Activated CD4-positive, alpha-beta memory T cell treated with anti-CD3 and anti-CD28 coated beads for 36 hours (primary cell): ENCODE results near the gene ATP11C. TPM values are rescaled to one million over a fixed set of nuclear protein-coding genes. Genes with fewer than 3 reads are reported as not detected.

Experiments used
- CTCF ChIA-PET: fragments of 350-600 bp; sonication (Branson Sonifier 250); formaldehyde crosslinking; loops from one replicate; lab custom pipeline; 2021; ENCODE audit warnings: antibody characterized with exemption, inconsistent platforms; lab: Charles Lee
- POLR2A ChIA-PET: fragments of 350-600 bp; sonication (Branson Sonifier 250); formaldehyde crosslinking; loops from one replicate; lab custom pipeline; 2021; ENCODE audit warnings: antibody characterized with exemption; lab: Charles Lee
- DNase-seq: peaks from one replicate; pipeline ENCODE4 v3.0.0-alpha.2; 2020
- H3K27ac Mint-ChIP-seq: one replicate; pipeline ENCODE4 v1.8.0; 2021; ENCODE audit warnings: mixed read lengths
- H3K27me3 Mint-ChIP-seq: one replicate; pipeline ENCODE4 v1.8.0; 2021; ENCODE audit warnings: mixed read lengths
- H3K36me3 Mint-ChIP-seq: one replicate; pipeline ENCODE4 v1.8.0; 2021; ENCODE audit warnings: mixed read lengths
- H3K4me1 Mint-ChIP-seq: one replicate; pipeline ENCODE4 v1.8.0; 2021; ENCODE audit warnings: low read depth, mixed read lengths
- H3K4me3 Mint-ChIP-seq: one replicate; pipeline ENCODE4 v1.8.0; 2021; ENCODE audit warnings: mild to moderate bottlenecking, mixed read lengths
- H3K9me3 Mint-ChIP-seq: one replicate; pipeline ENCODE4 v1.8.0; 2021; ENCODE audit warnings: mixed read lengths
- intact Hi-C: fragments of 100-400 bp; cut with micrococcal nuclease; formaldehyde crosslinking; loops from one replicate; pipeline ENCODE4 v1.15.1; 2023
- total RNA-seq, 2 experiments: library from RNA; stranded (reverse); gene quantifications; one replicate each; pipeline ENCODE4 v1.2.3, GENCODE V29; 2021

ATP11C gene
- total RNA-seq, 2 experiments from 2014 or later, result 10.9 to 11.5 TPM

DNA sequence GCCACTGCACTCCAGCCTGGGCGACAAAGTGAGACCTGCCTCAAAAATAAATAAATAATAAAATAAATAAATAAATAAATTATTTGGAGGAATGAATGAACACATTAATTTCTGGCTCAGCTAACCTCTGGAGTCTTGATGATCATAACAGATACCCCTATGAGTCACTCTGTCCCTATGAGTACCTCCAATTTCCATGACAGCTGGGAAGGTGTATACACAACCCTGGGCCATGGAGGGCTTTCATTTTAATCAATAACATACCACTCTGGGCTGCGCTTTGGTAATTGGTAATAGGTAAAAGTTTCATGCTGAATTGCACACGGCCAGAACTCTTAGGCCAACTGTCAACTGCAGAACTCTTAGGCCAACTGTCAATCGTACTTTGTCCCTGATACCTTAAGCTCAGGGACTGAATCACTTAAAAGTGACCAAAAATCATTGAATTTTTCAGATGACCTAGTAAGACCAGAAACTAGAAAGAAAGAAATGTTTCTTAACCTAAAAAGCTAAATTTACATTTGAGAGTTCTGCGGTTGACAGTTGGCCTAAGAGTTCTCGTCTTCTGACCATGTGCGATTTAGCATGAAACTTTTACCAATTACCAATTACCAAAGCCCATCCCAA is 112.4 kb downstream of the ATP11C start:
- H3K9me3 Mint-ChIP-seq, result no peaks in the 10 kb centered on the region
- ChIA-PET CTCF (no interaction called here), POLR2A (no interaction called here)
- H3K4me1 Mint-ChIP-seq, result peaks cover 27% of the 10 kb centered on the region
- H3K27ac Mint-ChIP-seq, result no peak overlapping the region
- intact Hi-C loops, result no loop called here
- H3K27me3 Mint-ChIP-seq, result no peaks in the 10 kb centered on the region
- peaks cover 9% of the 10 kb centered on the region for H3K36me3 Mint-ChIP-seq
- no peak overlapping the region for H3K4me3 Mint-ChIP-seq
- DNase-seq, result no peak

DNA sequence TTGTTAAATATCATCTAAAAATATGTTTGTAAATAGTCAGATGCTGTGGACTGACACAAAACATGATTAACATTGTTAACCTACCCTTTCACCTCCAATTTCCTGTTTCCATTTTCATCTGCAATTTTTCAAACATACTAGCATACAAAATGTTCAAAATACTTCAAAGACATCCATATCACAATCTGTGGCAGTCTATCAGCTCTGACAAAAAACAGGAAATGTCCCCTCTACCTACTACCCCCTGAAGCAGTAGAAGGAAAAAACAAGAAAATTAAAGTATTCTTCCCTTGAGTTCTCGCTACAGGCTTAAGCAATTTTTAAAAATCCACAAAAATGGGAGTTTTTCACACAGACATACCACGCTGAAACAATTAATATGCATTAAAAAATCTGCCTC is 116.6 kb downstream of the ATP11C start:
- Mint-ChIP-seq H3K27me3 (no peaks in the 10 kb centered on the region), H3K9me3 (no peaks in the 10 kb centered on the region), H3K27ac (peak overlapping the region; percentile 38), H3K36me3 (peaks cover 13% of the 10 kb centered on the region), H3K4me3 (no peak overlapping the region), H3K4me1 (peaks cover 27% of the 10 kb centered on the region)
- ChIA-PET CTCF (no interaction called here), POLR2A (no interaction called here)
- no peak for DNase-seq
- intact Hi-C loops, result no loop called here

DNA sequence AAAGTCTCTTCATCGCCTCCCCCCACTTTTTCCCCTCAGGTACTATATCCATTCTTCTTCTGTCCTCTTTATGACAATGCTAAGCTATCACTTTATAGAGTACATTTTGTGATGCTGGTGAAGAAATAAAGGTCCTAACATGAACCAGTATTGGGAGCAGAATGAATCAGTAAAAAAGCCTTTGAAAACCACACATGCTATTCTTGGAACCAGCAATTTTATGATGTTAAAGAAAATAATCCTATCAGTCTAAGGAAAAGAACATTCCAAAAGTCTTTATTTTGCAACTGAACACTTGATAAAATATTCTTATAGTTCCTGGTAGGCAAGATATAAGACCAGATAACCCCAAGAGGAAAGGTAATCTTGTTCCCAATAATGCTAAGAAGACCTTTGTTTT is 117.1 kb downstream of the ATP11C start:
- DNase-seq, result no peak
- ChIA-PET CTCF (no interaction called here), POLR2A (no interaction called here)
- intact Hi-C loops, result no loop called here
- Mint-ChIP-seq H3K27me3 (no peaks in the 10 kb centered on the region), H3K9me3 (no peaks in the 10 kb centered on the region), H3K4me1 (peaks cover 27% of the 10 kb centered on the region), H3K4me3 (no peak overlapping the region), H3K27ac (no peak overlapping the region), H3K36me3 (peaks cover 13% of the 10 kb centered on the region)

DNA sequence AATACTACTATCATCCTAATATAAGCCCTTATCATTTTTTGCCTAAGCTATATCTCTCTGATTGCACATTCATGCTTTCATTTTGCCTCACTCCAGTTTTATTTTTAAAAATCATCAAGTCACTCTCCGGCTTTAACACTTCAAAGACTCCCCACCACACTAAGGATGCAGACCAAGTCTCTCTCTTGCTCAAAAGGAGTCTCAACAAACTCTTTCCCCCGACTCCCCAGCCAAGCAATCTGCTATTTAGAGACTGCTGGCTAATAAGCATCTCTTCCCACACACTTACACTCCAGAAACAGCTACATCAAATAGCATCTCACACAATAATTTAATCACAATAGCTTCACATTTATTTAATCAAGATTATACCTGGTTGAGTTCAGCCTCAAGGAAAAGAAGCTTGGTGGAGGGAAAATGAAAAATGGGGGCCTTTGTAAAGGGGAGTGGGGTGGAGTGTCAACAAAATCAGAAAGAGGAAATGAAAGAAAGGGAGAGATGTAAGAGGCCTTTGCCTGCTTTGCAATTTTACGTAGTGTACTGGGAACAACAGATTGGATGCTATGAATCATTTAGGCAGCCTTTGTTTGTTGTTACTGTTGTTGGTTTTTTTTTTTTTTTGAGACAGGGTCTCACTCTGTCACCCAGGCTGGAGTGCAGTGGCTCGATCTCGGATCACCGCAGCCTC is 120.8 kb downstream of the ATP11C start:
- DNase-seq, result no peak
- H3K27ac Mint-ChIP-seq, result no peak overlapping the region
- intact Hi-C loops, result no loop called here
- peaks cover 19% of the 10 kb centered on the region for H3K36me3 Mint-ChIP-seq
- H3K4me1 Mint-ChIP-seq, result peaks cover 12% of the 10 kb centered on the region
- no peaks in the 10 kb centered on the region for H3K9me3 Mint-ChIP-seq
- POLR2A ChIA-PET, result no interaction called here
- no peaks in the 10 kb centered on the region for H3K27me3 Mint-ChIP-seq
- no peak overlapping the region for H3K4me3 Mint-ChIP-seq
- CTCF ChIA-PET, result interaction anchor here (0.8 kb wide), 1 partner anchor 10 kb away, joined by 3 read pairs; no protein-coding TSS in a partner anchor

DNA sequence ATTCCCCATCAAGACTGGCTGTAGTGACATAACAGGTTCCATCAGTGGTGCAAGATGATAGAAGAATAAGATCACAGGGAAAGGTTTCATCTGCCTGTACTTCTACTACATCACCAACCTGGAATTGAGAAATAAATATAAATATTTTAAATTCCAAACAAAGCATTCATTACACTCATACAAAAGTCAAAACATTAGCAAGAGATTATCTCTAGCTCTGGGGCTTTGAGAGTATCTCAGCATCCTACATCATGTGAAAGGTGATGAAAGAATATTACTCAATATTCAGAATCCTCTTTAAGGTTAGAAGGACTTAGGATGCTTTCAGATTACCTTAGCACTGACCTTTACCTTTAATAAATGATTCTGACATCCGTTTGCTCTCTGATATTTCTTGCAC is 128.4 kb downstream of the ATP11C start:
- Mint-ChIP-seq H3K4me3 (no peak overlapping the region), H3K4me1 (no peaks in the 10 kb centered on the region), H3K27me3 (no peaks in the 10 kb centered on the region), H3K27ac (no peak overlapping the region), H3K36me3 (peaks cover 22% of the 10 kb centered on the region), H3K9me3 (no peaks in the 10 kb centered on the region)
- no peak for DNase-seq
- CTCF ChIA-PET, result no interaction called here
- intact Hi-C loops, result no loop called here
- POLR2A ChIA-PET, result no interaction called here

DNA sequence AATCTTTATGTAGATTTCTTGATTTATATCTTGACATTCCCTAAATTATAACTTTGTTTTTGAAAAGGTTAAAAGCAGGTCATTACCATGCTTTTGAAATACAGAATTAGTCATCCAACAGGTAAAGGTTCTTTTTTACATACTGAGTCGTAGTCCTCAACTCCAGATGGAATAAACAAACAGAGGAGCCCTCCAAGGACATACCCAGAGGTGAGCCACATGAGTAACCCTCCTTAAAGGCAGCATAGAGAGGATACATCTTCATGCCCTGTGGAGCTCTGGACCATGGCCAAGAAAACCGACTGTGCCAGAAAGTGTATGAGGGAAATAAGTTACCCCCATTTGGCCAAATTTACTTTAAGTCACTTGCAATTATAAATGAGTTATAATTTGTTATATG is 129.6 kb downstream of the ATP11C start:
- H3K4me3 Mint-ChIP-seq, result no peak overlapping the region
- H3K27me3 Mint-ChIP-seq, result no peaks in the 10 kb centered on the region
- CTCF ChIA-PET, result no interaction called here
- intact Hi-C loops, result no loop called here
- POLR2A ChIA-PET, result no interaction called here
- H3K36me3 Mint-ChIP-seq, result peaks cover 18% of the 10 kb centered on the region
- DNase-seq, result no peak
- no peaks in the 10 kb centered on the region for H3K4me1 Mint-ChIP-seq
- H3K9me3 Mint-ChIP-seq, result no peaks in the 10 kb centered on the region
- no peak overlapping the region for H3K27ac Mint-ChIP-seq

DNA sequence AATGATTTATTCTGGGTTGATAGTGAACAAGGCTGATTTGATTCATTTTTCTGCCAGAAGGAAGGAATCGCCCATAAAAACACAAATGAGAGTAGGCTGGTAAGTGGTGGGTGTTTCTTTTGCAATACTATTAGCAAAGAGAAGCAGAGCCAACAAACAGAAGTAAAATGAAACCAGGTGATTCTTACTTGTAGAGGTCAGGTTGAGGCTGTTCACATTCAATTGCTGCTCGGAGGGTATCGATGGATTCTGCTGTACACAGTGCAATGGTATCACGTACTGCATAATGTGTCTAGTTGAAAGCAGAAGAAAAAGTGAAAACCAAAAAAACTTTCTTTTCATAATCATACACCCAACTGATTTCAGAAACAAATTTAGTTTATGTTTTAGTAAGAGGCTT is 130.8 kb downstream of the ATP11C start:
- H3K36me3 Mint-ChIP-seq, result peaks cover 11% of the 10 kb centered on the region
- POLR2A ChIA-PET, result no interaction called here
- no peak overlapping the region for H3K4me3 Mint-ChIP-seq
- H3K27ac Mint-ChIP-seq, result no peak overlapping the region
- no peak for DNase-seq
- CTCF ChIA-PET, result no interaction called here
- no peaks in the 10 kb centered on the region for H3K9me3 Mint-ChIP-seq
- intact Hi-C loops, result no loop called here
- H3K4me1 Mint-ChIP-seq, result no peaks in the 10 kb centered on the region
- H3K27me3 Mint-ChIP-seq, result no peaks in the 10 kb centered on the region

DNA sequence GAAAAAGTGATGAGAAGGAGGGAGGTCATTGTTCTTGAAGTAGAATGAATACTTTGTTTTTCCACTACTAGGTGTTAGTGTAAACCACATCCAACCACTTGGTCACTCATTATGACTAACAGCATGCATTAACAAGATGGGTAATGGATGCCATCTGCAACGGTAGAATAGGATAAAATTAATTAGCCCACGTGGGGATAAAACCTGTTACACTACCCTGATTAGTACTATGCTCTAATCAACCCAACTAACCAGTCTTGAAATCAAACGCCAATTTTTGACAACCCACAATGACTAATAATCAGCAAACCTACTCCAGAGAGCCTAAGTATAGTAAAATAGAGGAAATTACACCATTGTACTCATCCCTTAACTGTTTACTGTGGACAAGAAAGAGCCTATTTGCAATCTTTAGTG is 131.4 kb downstream of the ATP11C start:
- ChIA-PET POLR2A (no interaction called here), CTCF (no interaction called here)
- no peak overlapping the region for H3K4me3 Mint-ChIP-seq
- H3K36me3 Mint-ChIP-seq, result peaks cover 11% of the 10 kb centered on the region
- intact Hi-C loops, result no loop called here
- DNase-seq, result no peak
- no peak overlapping the region for H3K27ac Mint-ChIP-seq
- no peaks in the 10 kb centered on the region for H3K4me1 Mint-ChIP-seq
- no peaks in the 10 kb centered on the region for H3K27me3 Mint-ChIP-seq
- H3K9me3 Mint-ChIP-seq, result no peaks in the 10 kb centered on the region

DNA sequence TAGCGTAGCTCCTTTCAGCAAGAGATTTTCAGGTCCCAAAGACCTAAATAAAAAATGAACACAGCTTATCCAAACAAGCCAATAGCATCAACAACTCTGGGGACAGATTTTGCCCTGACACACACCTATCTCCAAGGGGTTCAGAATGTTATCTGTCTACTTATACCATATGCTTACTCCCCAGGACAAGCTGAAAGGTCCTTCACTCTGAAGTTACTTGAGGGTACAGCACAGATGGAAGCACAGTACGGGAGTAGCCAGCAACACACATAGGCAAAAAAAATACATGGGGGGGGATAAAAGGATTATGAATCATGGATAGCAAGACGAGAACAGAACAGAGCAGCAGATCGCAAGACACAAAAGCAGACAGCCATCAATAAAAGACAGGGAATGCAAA is 134.2 kb downstream of the ATP11C start:
- no peaks in the 10 kb centered on the region for H3K9me3 Mint-ChIP-seq
- H3K27ac Mint-ChIP-seq, result no peak overlapping the region
- no peak for DNase-seq
- H3K4me1 Mint-ChIP-seq, result peaks cover 3% of the 10 kb centered on the region
- no peak overlapping the region for H3K4me3 Mint-ChIP-seq
- ChIA-PET POLR2A (no interaction called here), CTCF (no interaction called here)
- no peaks in the 10 kb centered on the region for H3K27me3 Mint-ChIP-seq
- intact Hi-C loops, result no loop called here
- peaks cover 21% of the 10 kb centered on the region for H3K36me3 Mint-ChIP-seq

DNA sequence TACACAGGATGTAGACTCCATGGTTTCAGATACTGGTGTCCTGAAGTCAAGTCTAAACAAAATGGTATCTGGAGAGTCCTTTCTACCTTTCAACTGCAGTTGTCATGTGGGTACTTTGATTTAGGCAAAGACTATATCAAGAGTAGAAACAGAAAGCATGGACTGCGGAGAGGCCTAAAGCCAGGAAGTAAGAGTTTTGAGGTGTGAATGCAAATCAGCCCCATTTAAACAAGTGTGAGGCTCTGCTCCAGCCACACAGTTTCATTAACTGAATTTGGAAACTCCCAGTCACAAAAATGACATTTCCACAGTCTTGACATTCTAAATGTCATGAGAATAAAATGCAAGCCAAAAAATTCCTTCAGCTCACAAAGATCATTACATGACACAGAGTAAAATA is 137.7 kb downstream of the ATP11C start:
- peaks cover 3% of the 10 kb centered on the region for H3K4me1 Mint-ChIP-seq
- H3K9me3 Mint-ChIP-seq, result no peaks in the 10 kb centered on the region
- H3K4me3 Mint-ChIP-seq, result no peak overlapping the region
- CTCF ChIA-PET, result no interaction called here
- POLR2A ChIA-PET, result no interaction called here
- no peak for DNase-seq
- no peak overlapping the region for H3K27ac Mint-ChIP-seq
- intact Hi-C loops, result no loop called here
- no peaks in the 10 kb centered on the region for H3K27me3 Mint-ChIP-seq
- H3K36me3 Mint-ChIP-seq, result peaks cover 12% of the 10 kb centered on the region

DNA sequence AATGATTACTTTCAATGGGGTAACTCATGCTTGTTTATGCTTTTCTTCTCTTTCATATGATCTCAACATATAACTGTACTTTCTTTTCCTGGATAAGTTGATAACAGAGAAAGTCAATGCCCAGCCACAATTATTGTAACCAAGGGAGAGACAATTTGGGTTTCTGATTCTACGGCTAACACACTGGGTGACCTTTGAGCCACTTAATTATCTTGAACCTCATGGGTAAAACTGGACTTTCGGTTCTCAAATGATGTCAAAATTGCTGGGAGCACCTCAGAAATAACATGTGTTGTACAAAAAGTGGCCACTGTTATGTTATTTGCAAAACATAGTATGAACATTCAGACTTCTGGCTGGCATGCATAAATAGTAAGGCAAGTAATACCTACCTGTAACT is 145.3 kb downstream of the ATP11C start:
- Mint-ChIP-seq H3K27ac (no peak overlapping the region), H3K36me3 (peaks cover 13% of the 10 kb centered on the region), H3K4me3 (no peak overlapping the region), H3K4me1 (no peaks in the 10 kb centered on the region), H3K27me3 (no peaks in the 10 kb centered on the region), H3K9me3 (no peaks in the 10 kb centered on the region)
- ChIA-PET CTCF (no interaction called here), POLR2A (no interaction called here)
- DNase-seq, result no peak
- intact Hi-C loops, result no loop called here

DNA sequence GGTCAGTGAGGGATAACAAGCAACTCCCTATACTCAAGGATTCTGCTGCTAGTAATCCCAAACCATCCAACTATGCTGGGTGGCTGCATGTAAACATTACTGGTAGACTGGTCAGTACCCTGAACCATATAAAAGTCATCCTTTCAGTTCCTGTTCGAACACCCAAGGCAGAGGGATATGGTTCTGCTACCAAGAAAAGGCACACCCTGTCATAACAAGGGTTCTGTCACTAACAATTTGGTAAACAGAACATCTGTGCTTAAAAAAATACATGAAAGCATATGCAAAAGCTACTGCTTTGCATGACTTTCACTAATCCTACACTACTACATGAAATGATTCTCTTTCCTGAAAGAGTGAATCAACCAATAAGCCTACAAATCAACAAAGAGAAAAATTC is 148.0 kb downstream of the ATP11C start:
- ChIA-PET POLR2A (no interaction called here), CTCF (no interaction called here)
- no peaks in the 10 kb centered on the region for H3K27me3 Mint-ChIP-seq
- peaks cover 20% of the 10 kb centered on the region for H3K36me3 Mint-ChIP-seq
- no peaks in the 10 kb centered on the region for H3K9me3 Mint-ChIP-seq
- H3K27ac Mint-ChIP-seq, result no peak overlapping the region
- H3K4me1 Mint-ChIP-seq, result no peaks in the 10 kb centered on the region
- intact Hi-C loops, result no loop called here
- no peak overlapping the region for H3K4me3 Mint-ChIP-seq
- no peak for DNase-seq

DNA sequence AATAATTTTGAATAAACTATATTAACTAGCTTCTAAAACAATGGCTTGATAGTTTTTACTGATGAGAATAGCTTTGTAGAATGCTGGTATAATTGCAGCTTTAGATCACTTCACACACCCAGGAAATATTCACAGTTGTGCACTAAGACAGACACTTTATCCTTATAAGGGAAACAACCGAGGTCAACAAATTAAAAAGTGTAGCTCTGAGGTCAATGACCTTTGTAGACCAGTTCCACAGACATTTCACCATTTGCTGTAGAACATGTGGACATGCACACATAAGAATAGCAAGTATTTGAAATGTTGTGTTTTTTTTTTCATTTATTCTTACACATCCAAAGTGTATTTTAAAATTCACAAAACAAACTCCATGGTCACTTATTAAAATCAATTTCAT is 148.9 kb downstream of the ATP11C start:
- no peak for DNase-seq
- ChIA-PET POLR2A (no interaction called here), CTCF (interaction anchor here (0.6 kb wide), 1 partner anchor 589 kb away, joined by 3 read pairs; no protein-coding TSS in a partner anchor)
- Mint-ChIP-seq H3K27ac (no peak overlapping the region), H3K36me3 (peaks cover 20% of the 10 kb centered on the region), H3K27me3 (no peaks in the 10 kb centered on the region), H3K4me1 (no peaks in the 10 kb centered on the region), H3K4me3 (no peak overlapping the region), H3K9me3 (no peaks in the 10 kb centered on the region)
- intact Hi-C loops, result no loop called here
